HG03521 (cell line): ENCODE data around the gene GKN1.
"Not testable (repeated sequence)": the region's sequence is repeated elsewhere in the genome, so short reads cannot be mapped to it uniquely, and the experiment has no call there.

Experiments used
- ATAC-seq: cut with Tn5 transposase; IDR thresholded peaks from one replicate; pipeline ENCODE4 v1.9.1; 2021; ENCODE audit warnings: mild to moderate bottlenecking, moderate library complexity; ENCODE audit not compliant: unreplicated experiment

Gene GKN1

DNA sequence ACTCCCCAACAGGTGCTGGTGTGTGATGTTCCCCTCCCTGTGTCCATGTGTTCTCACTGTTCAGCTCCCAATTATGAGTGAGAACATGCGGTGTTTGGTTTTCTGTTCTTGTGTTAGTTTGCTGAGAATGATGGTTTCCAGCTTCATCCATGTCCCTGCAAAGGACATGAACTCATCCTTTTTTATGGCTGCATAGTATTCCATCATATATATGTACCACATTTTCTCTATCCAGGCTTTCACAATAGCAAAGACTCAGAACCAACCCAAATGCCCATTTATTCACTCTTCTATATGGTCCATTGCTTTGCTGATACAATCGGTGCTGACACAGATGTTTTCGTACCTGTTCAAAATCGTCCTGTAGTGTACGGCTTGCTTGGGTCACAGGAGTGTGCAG, 19.0 kb upstream of the GKN1 start:
- ATAC-seq = not testable (repeated sequence)

DNA sequence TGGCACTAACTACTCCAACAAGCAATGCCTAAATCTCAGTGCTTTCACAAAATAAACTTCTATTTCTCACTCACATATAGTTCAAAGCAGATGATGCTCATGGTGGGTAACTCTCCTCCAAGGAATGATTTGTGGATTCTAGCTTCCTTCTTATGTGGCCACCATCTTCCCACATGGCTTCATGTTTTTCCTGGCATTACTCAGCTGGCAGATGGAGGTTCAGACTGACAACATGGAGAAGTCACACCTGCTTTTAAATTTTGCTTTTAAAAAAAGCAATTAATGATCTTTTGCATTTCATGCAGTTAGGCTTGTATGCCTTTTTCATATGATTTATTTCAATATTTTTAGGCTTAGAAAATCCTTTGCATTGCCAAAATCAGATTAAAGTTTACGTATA, 15.4 kb upstream of the GKN1 start:
- no peak for ATAC-seq

DNA sequence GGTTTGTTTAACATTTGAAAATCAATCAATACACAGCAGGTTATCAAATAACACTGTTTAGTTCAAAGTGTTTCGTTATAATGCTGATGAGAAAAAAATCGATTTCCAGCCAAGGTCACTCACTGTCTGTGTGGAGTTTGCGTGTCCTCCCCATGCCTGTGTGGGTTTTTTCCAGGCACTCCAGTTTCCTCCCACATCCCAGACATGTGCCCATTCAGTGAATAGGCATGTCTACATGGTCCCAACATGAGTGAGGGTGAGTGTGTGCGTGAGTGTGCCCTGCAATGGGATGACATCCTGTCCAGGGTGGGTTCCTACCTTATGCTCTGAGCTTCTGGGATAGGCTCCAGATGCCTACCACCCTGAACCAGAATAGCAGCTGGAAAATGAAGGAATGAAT, 13.1 kb upstream of the GKN1 start:
- ATAC-seq = no peak

GRCh38 chr2:68964282-68964681, 10.2 kb upstream of the GKN1 start:
- no peak for ATAC-seq

- no peak for ATAC-seq
Observed at GRCh38 chr2:68968221-68968620, 6.2 kb upstream of the GKN1 start.

GRCh38 chr2:68969736-68970490, 4.5 kb upstream of the GKN1 start:
- no peak for ATAC-seq

GRCh38 chr2:68970566-68971265, 3.7 kb upstream of the GKN1 start:
- ATAC-seq = no peak

DNA sequence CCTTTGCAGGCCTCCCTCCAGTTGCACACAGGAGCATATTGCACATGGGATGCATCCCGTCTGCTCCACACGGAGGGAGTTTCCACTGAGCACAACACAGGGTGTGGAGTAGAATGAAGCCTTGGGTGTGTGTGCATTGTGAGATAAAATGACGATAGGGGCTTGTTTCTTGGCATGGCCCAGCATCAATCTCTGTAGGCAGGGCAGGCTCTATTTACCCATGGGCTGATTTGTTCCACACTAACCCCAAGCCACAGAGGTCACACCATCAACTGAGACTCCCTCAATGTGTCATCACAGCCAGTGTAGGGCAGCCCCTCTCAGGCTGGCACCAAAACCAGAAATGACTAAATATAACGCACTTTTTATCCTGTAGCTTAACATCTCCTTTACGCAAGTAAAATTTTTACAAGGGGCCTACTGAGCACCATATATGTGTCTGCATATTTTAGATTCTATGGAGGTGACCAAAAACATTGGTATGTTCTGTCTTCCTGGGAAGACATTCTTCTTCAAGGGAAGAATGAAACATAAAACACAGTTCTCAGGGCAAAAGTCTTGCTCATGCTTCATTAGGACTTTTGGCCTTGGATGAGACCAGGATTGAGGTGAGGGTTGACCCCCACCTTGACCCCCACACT, 2.7 kb upstream of the GKN1 start:
- no peak for ATAC-seq

DNA sequence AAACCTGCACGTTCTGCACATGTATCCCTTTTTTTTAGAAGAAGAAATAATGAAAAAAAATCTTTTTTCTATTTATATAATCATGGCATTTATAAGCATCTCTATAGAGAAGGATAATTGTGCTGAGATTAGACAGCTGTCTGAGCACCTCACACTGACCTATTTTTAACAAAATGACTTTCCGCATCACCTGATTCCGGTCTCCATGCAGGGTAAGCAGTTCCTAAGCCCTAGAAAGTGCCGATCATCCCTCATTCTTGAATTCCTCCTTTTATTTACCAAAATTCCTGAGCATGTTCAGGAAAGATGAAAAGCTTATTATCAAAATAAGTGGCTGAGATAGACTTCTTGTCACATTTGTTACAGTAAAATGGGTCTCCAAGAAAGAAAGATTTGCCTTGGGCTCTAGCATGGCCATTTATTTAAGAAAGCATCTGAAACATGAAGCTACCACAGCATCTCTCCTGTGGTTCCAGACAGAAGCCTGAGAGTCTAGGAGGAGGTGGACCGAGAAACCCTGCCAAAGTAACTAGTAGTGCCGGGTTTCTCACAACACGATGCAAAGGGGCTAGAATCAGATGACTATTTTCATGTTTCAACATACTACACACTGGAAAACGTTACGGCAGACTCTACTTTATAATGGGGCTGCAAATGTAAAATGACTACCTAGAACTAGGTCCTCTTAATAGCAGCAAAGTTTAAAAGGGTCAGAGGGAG, 670 bp downstream of the GKN1 start:
- ATAC-seq = no peak

GRCh38 chr2:68975844-68976243, 1.4 kb downstream of the GKN1 start:
- no peak for ATAC-seq

DNA sequence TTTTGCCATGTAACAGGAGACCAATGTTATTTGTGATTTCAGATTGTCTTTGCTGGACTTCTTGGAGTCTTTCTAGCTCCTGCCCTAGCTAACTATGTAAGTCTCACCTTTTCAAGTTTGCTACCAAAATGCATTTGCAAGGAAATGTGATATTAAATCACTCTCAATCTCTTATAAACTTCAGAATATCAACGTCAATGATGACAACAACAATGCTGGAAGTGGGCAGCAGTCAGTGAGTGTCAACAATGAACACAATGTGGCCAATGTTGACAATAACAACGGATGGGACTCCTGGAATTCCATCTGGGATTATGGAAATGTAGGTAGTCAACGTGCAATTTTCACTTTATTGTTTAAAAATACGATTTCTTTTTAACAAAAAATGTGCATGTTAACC, 3.0 kb downstream of the GKN1 start:
- ATAC-seq = no peak

DNA sequence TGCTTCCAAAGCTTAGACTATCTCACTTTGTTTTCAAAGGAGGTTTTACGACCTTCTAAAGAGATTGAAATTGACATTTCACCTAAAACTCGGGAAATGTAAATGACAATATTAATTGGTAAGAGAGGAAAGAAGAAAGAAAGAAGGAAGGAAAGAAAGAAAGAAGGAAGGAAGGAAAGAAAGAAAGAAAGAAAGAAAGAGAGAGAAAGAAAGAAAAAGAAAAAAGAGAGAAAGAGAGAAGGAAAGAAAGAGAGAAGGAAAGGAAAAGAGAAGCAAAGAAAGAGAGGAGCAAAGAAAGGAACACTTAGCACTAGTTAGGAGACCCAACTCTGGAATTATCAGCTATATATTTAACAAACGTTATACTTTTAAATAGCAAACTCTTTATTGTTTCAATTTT, 3.7 kb downstream of the GKN1 start:
- no peak for ATAC-seq

DNA sequence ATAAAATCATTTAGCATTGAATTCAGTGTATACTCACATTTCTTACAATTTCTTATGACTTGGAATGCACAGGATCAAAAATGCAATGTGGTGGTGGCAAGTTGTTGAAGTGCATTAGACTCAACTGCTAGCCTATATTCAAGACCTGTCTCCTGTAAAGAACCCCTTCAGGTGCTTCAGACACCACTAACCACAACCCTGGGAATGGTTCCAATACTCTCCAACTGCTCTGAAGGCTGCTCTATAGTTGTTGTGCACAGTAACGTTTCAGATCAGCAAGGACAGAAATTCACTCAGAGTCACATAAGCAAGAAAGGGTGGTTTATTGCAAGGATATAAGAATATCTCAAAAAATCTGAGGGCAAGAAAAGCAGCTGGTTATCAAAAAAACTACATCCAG, 6.5 kb downstream of the GKN1 start:
- no peak for ATAC-seq

- no peak for ATAC-seq
Observed at GRCh38 chr2:68987021-68987503, 12.6 kb downstream of the GKN1 start.

GRCh38 chr2:68989035-68989434, 14.6 kb downstream of the GKN1 start:
- no peak for ATAC-seq

DNA sequence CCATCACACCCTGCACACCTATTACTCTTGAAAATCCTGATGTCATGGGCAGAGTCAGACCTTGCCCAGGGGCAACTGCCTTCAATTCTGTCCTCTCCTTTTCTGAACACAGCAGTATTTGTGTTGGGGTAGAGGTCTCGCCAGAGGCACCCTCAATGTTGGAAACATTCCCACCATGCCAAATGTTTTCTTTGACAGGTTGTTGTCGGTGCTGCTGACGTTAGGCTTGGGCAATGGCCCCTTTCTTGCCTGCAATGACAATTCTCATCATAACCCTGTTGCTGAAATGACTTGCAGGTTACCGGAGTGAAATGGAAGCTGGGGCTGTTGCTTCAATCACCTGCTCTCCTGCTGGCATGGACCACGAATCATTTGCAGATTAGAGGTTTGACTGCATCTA, 17.9 kb downstream of the GKN1 start:
- no peak for ATAC-seq

GRCh38 chr2:68992933-68993332, 18.5 kb downstream of the GKN1 start:
- no peak for ATAC-seq

GRCh38 chr2:68993660-68994059, 19.2 kb downstream of the GKN1 start:
- no peak for ATAC-seq

DNA sequence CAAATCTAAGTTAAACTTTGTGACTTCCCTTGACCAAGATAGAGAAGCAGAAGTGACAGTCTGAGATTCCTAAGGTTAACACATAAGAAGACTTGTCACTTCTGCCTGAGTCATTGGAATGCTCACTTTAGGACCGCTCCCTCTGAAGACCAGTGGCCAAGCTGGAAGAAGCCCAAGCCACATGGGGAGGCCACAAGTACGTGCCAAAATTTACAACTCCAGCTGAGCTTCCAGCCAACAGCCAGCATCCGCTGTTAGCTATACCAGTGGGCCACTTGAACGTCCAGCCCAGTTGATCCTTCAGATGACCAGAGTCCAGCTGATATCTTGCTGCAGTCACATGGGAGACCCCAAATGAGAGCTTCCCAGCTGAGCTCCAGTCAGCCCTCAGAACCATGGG, 20.4 kb downstream of the GKN1 start:
- no peak for ATAC-seq

DNA sequence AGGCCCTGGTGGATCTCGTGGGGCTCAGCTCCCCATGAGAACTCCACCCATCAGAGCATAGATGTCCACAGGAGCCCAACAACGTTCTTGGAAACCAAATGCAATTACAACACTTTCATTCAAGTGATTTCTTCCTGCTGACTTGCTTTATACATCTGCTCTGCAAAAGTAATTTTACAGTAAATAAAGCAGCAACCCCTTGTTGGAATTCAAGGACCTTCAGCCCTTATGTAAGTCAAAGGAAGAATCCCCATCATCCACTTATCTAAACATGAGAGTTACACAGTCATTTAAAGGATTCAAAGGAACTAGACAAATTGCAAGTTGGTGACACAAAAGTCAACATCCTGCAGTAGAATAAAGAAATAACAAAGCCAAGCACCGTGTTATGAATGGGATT, 21.5 kb downstream of the GKN1 start:
- ATAC-seq = no peak

DNA sequence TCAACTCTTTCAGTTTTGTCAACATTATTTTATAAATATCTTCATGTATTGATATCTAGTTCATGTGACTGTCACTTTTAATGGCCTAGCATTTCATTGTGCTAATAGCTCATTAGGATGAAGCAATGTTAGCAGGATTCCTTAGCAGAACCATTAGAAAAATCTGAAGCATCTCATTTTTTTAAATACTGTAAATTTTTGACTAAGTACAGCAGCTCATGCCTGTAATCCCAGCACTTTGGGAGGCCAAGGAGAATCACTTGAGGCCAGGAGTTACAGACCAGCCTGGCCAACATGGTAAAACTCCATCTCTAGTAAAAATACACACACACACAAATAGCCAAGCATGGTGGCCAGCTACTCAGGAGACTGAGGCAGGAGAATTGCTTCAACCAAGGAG, 23.0 kb downstream of the GKN1 start:
- ATAC-seq = no peak
